RWPE2 (cell line): ENCODE measurements around the gene KCTD1.

ENCODE experiments used
- ATAC-seq: fragments of 200-7000 bp; cut with Tn5 transposase; 3 replicates; pipeline ENCODE4 v1.9.1; 2021; ENCODE audit warnings: low read depth
- DNase-seq: peaks from one replicate; pipeline ENCODE4 v3.0.0-alpha.2; 2020; ENCODE audit warnings: low spot score
- H3K27ac ChIP-seq: fragments of 450-650 bp; 2 replicates; pipeline ENCODE4 v1.5.1; 2017; ENCODE audit warnings: mild to moderate bottlenecking; ENCODE audit not compliant: poor library complexity, severe bottlenecking
- H3K27me3 ChIP-seq: fragments of 250-450 bp; sonication (Bioruptor Pico); 2 replicates; pipeline ENCODE4 v1.5.1; 2021; ENCODE audit warnings: mild to moderate bottlenecking, moderate library complexity; ENCODE audit not compliant: insufficient read depth, poor library complexity, severe bottlenecking
- H3K36me3 ChIP-seq: fragments of 250-450 bp; sonication (Bioruptor Pico); 2 replicates; pipeline ENCODE4 v1.5.1; 2020; ENCODE audit warnings: low read depth, mild to moderate bottlenecking, moderate library complexity
- H3K4me1 ChIP-seq: fragments of 250-450 bp; sonication (Bioruptor Pico); 2 replicates; pipeline ENCODE4 v1.5.1; 2021; ENCODE audit warnings: mild to moderate bottlenecking, moderate library complexity; ENCODE audit not compliant: insufficient read depth, poor library complexity, severe bottlenecking
- H3K4me3 ChIP-seq: fragments of 250-450 bp; sonication (Bioruptor Pico); 2 replicates; pipeline ENCODE4 v1.5.1; 2021; ENCODE audit warnings: mild to moderate bottlenecking, moderate library complexity; ENCODE audit not compliant: severe bottlenecking
- H3K9me3 ChIP-seq: fragments of 250-450 bp; sonication (Bioruptor Pico); 2 replicates; pipeline ENCODE4 v1.5.1; 2021; ENCODE audit warnings: mild to moderate bottlenecking, moderate library complexity; ENCODE audit not compliant: severe bottlenecking
- TF ChIP-seq, protein P1 (sequence below): fragments of 450-650 bp; IDR thresholded peaks from one replicate; pipeline ENCODE4 v1.5.1; 2017; ENCODE audit warnings: mild to moderate bottlenecking, moderate library complexity; ENCODE audit not compliant: poor library complexity, severe bottlenecking

The KCTD1 gene

DNA sequence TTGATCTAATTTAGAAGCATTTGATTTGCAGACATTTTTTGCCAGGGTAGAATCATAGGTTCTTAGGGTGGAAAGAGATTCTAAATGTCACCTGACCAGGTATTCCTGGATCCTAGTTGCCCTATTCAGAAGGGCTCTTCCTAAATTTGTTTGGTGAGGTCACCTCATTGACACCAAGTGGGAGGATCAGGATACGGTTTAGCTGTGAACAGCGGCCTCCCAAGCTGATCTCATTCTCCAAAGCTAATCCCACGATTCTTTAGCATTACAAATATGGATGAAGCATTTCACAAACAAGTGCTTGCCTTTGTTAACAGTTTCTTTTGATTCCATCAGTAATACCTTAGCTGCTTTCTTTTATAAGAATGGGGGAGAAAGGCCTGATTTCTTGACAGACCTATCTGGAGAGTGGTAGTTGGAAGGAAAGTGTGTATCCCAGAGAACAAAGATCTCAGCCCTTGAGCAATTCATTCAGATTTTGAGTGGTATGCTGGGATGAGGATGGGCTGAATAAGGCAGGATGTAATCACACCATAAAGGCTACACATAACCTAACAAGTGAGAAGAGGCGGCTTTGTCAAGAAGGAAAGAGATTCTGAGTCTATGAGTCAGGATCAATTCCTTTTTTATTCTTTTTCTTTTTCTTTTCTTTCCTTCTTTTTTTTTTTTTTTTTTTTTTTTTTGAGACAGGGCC, 16.6 kb downstream of the KCTD1 start:
- Histone ChIP-seq H3K4me3 (no peak overlapping the region), H3K4me1 (peaks cover 22% of the 10 kb centered on the region), H3K27ac (no peak overlapping the region), H3K36me3 (peaks cover 21% of the 10 kb centered on the region), H3K27me3 (no peaks in the 10 kb centered on the region), H3K9me3 (no peaks in the 10 kb centered on the region)
- DNase-seq (no peak), ATAC-seq (no peak)
- TF ChIP-seq, protein P1, sequence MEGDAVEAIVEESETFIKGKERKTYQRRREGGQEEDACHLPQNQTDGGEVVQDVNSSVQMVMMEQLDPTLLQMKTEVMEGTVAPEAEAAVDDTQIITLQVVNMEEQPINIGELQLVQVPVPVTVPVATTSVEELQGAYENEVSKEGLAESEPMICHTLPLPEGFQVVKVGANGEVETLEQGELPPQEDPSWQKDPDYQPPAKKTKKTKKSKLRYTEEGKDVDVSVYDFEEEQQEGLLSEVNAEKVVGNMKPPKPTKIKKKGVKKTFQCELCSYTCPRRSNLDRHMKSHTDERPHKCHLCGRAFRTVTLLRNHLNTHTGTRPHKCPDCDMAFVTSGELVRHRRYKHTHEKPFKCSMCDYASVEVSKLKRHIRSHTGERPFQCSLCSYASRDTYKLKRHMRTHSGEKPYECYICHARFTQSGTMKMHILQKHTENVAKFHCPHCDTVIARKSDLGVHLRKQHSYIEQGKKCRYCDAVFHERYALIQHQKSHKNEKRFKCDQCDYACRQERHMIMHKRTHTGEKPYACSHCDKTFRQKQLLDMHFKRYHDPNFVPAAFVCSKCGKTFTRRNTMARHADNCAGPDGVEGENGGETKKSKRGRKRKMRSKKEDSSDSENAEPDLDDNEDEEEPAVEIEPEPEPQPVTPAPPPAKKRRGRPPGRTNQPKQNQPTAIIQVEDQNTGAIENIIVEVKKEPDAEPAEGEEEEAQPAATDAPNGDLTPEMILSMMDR = no peak

DNA sequence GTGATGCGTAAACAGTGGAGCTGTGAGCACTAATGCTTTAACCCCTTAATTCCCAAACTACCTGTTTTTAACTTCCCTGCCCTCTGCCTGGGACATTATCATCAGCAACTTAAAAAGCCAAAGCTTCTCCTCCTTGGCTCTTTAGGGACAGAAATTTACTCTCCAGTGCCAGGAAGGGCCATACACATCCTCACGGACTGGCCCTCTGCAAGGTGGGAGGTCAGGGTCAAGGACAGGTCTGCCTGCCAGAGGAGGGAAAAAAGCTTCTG, 21.5 kb downstream of the KCTD1 start:
- peaks cover 12% of the 10 kb centered on the region; the same call in 1 of the 2 replicates for H3K36me3 ChIP-seq
- no peaks in the 10 kb centered on the region for H3K27me3 ChIP-seq
- H3K4me1 ChIP-seq = no peaks in the 10 kb centered on the region
- ATAC-seq (no peak), DNase-seq (no peak)
- no peaks in the 10 kb centered on the region for H3K9me3 ChIP-seq
- H3K27ac ChIP-seq = no peak overlapping the region
- no peak overlapping the region for H3K4me3 ChIP-seq
- TF ChIP-seq, protein P1 = no peak

DNA sequence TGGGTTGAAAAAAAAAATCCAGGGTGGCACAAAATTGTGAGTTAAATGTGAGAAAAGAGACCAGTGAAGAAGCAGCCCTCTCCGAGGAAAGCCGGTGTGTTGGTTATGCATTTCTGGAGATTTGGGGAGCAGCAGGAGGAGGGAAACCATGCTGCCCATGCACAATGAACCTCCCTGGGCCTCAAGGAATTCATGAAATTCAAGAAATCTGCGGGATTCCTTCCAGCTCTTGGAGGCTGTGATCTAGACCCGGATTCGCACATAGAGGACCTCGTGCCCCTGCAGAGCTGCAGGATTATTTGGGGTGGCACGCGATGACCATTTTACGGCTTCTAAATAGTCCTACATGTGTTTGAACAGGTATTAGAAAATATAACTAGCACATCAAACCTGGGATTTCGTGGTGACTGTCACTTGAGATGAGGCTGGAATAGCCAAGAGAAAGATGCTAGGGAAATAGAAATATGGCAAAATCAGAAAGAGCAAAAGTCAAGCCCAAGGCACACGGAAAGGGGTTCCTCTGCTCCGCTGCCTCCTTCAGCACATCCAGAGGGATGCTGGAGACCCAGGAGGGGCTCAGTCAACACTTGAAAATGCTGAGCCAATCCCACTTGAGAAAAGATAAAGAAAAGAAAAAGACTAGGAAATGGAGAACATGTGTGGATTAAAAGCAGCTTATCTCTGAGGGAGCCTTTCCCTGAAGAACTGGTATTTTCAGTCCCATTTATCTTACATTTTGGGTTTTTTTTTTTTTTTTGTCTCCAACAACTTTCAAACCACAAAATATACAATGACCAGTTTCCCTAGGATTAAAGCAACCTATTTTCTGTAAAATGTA, 22.0 kb downstream of the KCTD1 start:
- ATAC-seq (no peak), DNase-seq (no peak)
- peaks cover 12% of the 10 kb centered on the region; the same call in 1 of the 2 replicates for H3K36me3 ChIP-seq
- no peaks in the 10 kb centered on the region for H3K4me1 ChIP-seq
- no peaks in the 10 kb centered on the region for H3K9me3 ChIP-seq
- H3K4me3 ChIP-seq = no peak overlapping the region
- TF ChIP-seq, protein P1 = no peak
- H3K27me3 ChIP-seq = no peaks in the 10 kb centered on the region
- H3K27ac ChIP-seq = no peak overlapping the region

DNA sequence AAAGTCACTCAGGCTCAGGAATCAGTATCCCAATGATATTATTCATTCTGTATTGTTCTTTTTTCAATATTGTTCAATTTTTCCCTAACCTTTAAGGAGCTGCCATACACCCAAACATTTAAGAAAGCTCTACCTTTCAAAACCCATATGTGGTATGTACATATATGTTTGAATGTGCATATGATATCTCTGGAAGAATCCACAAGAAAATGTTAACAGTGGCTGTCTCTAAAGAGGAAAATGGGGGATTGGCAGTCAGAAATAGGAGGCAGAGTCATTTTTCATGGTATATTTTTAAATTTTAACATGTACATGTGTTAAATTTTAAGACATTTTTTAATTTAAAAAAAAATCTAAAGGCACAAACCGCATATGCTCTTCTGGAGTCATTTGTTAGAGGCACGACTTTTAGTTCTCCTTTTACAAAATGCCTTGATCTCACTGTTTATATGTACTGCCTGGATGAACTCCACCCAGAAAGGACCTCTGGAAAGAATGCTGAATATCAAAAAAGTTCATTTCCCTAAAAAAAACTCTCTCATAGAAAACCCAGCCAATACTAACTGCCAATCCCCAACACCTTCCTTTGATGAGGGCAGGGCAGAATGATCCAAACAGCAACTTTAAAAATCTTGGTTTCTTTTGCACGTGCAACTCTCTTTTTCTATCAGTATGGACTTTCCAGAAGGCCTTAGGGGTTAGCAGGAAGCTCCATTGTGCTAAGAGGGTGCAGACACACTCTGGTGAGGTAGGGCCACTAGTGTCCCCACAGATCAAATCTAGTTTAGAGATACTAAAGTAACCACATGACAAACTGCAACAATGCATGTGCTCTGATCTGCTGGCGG, 23.6 kb downstream of the KCTD1 start:
- Histone ChIP-seq H3K36me3 (peaks cover 6% of the 10 kb centered on the region; the same call in 1 of the 2 replicates), H3K4me1 (no peaks in the 10 kb centered on the region), H3K9me3 (no peaks in the 10 kb centered on the region), H3K27ac (no peak overlapping the region), H3K4me3 (no peak overlapping the region), H3K27me3 (no peaks in the 10 kb centered on the region)
- no peak for ATAC-seq
- no peak for DNase-seq
- TF ChIP-seq, protein P1 = no peak
